HG02642 (cell line): ENCODE data around the gene CACNA1B.

Experiments used
- ATAC-seq: cut with Tn5 transposase; IDR thresholded peaks from one replicate; pipeline ENCODE4 v1.9.1; 2021; ENCODE audit warnings: mild to moderate bottlenecking; ENCODE audit not compliant: unreplicated experiment, poor library complexity

The CACNA1B gene

DNA sequence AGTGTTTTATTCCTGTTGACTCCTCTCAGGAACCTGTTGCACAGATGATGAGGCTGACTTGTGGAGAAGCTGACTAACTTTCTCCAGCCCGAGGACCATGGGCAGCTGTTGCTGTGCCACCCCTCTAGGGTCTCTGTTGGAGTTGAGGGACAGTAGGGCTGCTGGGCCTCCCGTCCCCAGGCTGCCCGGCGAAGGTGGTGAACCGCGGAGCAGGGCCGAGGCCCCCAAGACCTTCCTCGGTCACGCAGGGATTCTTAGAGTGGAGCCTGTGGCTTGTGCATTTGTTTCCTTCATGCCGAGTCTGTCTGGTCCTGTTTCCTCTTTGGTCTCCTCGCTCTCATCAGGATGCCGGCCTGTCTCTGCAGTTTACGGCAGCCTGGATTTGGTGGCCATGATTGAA is 40.2 kb downstream of the CACNA1B start:
- ATAC-seq, result no peak

DNA sequence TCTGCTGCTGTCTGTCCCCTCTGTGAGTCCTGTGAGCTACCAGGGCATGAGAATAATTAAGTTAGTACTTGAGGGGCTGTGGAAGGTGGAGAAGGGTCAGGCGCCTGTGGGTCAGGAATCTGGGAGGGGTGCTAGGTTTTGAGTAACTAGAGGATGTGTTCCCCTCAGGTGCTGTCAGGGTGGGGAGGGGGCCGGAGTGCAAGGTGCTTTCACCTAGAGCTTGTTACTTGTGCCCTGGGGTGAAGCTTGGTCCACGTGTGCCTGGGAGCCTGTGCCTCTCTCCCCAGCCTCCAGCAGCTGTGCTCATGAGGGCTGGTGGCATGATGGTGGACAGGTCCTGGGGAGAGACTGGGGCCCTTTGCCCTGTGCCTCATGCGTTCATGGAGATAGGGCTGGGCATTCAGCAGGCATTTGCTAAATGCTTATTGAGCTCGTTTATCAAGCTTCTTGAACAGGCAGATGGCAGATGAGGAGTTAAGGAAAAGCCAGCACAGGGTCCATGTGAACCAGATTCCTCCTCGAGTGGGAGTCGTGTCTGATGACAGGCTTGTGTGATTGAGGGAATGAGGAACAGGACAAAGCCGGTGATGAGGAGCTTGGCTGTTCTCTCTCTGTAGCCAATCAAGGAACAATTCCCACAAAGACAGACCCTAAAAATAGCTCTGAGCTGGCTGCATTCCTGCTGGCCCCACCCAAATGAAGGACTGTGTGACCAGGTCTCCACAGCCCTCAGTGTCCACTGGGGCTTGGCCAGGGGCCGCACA is 40.9 kb downstream of the CACNA1B start:
- ATAC-seq, result no peak

DNA sequence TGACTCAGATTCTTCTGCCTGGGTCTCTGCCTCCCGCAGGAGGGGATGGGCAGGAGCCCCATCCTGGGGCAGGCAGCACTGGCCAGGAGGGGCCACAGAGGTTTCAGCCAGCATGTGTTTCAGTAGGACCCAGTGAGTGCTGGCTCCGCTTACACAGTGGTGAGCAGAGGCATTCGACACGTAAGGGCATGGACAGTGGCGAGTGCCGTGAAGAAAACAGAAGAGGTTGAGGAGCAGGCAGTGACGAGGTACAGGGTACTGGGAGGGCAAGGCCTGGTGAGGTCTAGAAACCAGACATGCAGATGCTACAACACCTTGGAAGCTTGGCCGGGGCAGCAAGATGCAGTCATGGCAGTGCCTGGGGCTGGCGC is 41.5 kb downstream of the CACNA1B start:
- ATAC-seq, result no peak

DNA sequence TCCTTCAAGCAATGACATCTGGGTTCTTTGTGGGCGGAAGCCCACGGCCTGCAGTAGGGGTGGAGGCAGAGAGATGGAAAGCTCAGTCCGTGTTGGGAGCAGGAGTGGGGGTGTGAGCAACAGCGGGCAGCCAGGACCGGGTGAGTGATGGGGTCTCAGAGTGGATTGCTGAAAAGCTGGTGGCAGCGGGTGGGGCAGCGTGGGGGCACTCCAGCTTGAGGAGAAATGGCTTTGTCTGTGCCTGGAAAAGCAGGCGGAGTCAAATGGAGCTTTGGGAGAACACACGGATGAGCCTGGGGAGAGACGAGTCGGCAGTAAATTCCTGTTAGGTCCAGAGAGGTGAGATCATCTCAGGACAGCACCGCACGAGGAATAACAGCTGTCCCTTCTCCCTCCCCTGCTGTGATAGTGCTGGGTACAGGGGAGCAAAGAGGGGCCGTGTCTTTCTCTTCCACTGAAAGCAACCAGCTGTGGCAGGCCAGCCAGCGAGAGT is 42.1 kb downstream of the CACNA1B start:
- ATAC-seq, result no peak

DNA sequence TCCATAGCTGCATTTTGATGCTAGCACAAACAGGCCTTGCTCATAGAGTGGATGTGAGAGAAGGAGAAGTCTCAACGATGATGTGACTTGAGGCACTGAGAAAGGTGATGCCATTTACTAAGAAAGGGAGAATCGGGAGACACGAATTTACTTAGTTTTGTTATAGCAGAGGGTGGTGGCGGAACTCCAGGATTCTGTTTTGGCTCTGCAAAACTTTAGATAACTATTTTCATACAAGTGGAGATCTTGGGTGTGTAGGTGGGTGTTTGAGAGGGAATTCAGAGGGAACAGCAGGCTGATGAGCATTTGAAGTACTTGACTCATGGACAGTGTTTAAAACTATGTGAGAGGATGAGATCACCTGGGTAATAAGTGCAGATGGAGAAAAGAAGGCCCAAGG is 43.2 kb downstream of the CACNA1B start:
- ATAC-seq, result no peak

DNA sequence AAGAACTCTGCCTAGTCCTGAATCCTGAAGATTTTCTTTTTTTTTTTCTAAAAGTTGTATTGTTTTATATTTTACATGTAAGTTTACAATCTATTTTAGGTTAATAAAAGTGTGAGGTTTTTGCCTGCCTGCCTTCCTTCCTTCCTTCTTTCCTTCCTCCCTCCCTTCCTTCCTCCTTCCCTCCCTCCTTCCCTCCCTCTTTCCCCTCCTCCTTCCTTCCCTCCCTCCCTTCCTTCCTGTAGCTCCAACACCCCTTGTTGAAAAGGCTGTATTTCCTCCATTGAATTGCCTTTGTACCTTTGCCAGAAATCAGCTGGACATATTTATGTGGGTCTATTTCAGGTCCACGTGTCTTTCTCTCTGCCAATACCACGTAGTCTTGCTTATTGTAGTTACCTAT is 46.6 kb downstream of the CACNA1B start:
- no peak for ATAC-seq

DNA sequence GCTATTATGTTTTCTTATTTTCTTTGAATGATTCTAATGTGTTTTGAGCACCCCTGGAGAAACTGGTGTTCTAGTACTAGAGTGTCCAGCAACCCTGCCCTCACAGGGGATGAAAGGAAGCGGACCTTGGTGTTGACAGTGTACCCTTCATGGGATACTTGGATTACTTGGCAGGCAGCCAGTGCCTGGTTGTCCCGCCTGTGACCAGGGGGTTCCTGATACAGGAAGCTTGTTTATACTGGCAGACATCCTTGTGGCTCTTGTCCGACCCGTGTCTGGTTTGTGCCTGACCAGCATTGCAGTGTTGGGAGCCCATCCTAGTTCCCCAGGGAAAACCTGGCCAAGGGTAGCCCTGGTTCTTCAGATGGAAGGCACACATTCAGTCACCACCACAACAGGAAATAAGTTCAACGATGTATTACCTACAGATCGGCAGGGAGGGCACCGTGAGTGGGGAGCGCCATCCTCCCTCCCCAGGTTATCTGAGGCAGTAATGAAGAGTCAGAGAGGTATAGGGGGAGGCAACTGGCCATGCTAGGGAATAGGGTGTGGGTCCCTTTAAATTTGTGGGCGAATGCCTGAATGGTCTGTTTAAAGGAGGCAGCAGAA is 47.3 kb downstream of the CACNA1B start:
- ATAC-seq, result no peak

DNA sequence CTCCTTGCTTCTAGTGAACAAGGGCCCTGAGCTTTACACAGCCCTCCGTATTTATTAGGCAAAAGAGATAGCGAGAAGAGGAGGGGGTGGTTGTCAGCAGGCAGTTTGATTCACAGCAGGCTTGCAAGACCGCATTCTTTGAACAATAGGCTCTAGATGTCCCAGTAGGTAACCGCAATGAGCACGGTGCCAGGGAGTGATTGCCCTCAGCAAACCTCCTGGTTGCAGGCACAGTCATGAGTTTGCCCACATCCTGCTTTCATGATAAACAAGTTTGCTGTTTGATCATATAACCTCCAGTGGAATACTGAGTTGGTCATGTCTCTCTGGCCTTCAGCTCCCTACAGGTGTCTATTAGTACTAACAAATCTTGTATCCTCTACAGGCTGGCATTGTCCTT is 66.1 kb downstream of the CACNA1B start:
- ATAC-seq, result no peak

DNA sequence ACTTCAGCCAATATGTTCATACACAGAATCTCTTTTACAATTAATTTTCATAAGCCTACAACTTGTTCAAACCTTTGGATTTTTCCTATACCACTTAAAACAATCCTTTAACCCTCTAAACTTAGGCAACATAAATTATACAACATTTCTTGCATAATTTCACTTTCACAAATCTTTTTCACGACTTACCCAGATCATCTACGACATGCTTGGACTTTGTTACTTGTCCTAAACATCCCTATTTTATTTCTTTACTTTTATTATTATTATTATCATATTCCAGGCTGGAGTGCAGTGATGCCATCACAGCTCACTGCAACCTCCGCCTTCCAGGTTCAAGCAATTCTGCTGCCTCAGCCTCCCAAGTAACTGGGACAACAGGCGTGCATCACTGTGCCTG is 68.0 kb downstream of the CACNA1B start:
- no peak for ATAC-seq

DNA sequence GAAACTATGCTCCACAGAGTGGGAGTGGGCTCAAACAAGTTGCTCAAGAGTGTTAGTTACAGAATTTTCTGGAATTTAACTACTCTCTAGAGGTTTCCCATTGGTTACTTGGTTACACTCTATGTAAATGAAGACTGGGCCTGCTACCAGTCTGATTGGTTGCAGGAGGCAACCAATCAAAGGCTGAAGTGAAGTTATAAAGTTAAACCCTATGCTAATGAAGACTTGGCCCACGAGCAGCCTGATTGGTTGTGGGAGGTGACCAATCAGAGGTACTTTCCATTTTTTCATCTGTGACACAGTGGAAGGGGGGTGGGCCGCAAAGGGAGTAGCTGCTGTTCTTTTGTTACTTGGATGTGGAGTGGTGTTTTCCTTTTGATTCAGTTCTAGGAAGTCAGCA is 69.4 kb downstream of the CACNA1B start:
- ATAC-seq, result no peak

DNA sequence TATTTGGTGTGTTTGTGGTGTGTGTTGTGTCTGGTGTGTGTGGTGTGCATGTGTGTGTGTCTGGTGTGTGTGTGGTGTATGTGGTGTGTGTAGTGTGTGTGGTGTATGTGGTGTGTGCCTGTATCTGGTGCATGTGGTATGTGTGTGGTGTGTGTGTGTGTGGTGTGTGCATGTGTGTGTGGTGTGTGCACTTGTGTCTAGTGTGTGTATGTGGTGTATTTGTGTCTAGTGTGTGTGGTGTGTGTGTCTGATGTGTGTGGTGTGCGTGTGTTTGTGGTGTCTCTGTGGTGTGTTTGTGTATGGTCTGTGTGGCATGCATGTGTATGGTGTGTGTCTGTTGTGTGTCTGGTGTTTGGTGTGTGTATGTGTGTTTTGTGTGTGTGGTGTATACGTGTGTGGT is 71.1 kb downstream of the CACNA1B start:
- ATAC-seq, result no peak

DNA sequence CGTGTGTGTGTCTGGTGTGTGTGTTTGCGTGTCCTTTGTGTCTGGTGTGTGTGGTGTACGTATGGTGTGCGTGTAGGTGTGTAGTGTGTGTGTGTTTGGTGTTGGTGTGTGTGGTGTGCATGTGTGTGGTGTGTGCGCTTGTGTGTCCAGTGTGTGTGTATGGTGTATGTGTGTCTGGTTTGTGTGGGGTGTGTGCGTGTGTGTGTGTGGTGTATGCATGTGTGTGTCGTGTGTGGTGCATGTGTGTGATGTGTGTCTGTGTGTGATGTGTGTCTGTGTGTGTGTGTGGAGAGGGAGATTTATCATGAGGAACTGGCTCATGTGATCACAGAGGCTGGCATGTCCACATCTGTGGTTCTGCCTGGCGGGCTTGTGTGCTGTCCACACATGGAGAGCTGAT is 71.7 kb downstream of the CACNA1B start:
- no peak for ATAC-seq

DNA sequence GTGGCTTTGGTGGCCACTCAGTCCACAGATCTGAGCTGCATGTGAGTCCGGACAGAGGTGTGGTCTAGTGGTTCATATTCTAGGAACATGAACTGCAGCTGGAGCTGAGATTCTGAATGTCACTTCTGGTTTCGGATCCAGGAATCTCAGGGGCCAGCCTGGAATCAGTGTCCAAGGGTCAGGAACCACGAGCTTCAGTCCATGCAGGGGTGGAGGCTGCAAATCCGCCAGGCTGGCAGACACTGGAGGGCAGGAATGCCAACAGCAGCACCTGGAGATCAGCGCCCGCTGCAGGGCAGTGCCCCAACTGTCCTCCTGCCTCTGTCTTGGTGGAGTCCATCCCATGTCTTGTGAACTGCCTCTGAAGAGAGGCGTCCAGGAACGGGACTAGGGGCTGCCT is 73.5 kb downstream of the CACNA1B start:
- ATAC-seq, result no peak

DNA sequence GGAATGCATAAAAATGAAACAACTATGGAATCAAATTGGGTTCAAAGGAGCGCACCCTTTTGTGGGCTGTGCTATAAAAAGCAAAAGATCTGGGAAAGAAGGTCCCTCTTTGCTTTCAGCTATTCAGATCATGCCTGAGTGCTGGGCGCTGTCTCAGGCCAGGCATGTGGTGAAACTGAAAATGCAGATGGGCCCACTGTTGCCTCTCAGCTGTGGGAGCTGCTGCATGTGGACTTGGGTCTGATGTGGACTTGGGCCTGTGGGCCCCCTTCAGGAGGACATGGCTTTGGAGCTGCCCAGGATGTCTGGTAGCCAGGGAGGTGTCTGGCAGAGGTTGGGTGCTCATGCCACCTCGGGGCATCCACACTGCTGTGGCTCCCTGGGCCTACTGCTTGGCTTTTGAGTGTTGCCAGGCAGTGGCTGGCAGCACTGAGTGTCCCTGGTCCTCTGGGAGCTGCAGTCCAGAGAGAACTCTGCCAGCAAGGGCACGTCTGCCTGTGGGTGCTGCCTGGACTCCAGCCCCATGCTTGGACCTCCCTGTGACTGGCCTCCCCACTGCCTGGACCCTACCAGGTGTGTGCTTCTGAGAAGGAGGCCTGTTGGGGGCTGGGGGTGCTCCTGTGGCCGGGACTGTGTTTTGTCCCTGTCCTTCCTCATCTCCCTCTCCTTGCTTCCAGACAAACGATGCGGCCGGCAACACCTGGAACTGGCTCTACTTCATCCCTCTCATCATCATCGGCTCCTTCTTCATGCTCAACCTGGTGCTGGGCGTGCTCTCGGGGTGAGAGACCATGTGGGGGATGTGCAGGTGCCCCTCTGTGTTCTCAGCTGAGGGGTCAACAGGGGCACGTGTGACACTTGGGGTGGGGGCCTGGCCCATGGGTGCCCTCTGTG is 74.3 kb downstream of the CACNA1B start:
- ATAC-seq, result no peak

DNA sequence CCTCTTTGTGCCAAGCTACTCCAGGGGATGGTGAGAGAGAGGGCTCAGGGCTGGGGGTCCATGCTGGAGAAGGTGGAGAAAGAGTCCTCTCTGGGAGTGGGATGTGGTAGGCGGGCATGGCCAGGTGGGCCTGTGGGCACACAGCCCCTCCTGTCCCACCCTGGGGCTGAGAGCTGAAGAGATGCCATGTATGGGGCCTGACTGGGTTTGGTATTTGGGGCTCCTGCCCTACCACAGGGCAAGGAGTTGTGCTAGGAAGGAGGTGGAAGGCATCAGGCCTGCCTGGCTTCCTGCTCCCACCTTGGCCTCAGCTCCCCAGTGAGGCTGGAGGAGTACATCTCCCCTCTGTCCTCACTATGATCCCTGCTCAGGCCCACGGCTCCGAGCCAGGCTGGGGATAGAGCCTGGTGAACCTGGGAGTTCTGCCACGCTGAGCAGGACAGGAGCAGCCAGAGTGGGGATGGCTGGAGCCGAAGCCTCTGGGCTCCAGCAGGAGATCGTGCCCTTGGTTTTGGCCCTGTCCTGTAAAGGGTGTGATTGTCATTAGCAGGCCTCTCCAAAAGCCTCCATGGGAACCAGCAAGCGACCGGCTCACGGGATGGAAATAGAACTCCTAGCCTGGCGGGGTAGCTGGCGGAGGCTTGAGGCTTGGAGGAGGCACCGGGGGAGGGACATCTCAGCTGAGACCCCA is 75.5 kb downstream of the CACNA1B start:
- ATAC-seq, result no peak

DNA sequence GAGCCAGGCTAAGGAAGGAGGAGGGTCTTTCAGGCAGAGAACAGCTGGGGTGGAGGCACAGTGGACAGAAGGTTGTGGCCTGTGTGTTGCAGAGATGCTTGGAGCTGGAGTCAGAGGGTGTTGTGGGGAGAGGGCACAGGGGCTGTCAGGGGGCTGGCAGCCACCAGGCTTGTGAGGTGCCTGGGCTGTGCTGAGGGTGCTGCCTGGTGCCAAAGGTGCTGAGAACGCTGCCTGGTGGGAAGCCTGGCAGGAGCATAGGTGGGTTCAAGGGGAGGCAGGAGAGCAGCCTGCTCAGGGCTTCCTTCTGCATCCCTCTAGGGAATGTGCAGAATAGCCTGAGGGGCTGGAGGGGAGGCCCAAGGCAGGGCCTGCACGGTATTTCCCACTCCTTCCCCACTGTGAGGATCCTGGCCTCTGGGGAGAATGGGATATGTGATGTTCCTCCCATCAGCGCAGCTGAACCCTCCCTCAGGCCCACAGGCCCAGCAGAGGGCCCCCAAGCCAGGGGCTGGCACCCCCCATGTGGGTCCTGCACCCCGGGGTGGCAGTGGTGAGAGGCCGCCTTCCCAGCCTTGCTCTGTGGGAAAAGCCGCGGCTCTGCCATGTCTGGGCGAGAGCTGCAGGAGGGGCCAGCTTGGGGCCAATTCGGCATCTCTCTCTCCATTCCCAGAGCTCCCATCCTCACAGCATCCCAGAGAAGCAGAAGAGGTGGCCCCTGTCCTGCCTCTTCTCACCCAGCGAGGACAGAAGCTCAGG is 76.3 kb downstream of the CACNA1B start:
- no peak for ATAC-seq

DNA sequence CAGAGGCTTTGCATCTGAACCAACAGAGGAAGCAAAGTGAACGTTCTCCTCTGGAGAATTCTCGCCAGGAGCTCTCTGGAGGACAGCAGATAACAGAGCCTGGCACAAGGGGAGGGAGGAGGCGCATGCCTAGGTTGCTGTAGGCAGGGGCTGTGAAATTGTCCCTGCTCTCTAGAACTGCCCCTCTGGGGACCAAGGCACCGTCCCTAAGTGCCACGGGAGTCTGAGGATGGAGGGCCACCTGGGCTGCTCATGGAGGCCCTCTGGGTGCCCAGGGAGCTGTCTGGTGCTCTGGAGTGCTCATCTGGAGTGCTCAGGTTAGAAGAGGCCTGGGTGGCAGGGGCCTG is 77.6 kb downstream of the CACNA1B start:
- no peak for ATAC-seq

DNA sequence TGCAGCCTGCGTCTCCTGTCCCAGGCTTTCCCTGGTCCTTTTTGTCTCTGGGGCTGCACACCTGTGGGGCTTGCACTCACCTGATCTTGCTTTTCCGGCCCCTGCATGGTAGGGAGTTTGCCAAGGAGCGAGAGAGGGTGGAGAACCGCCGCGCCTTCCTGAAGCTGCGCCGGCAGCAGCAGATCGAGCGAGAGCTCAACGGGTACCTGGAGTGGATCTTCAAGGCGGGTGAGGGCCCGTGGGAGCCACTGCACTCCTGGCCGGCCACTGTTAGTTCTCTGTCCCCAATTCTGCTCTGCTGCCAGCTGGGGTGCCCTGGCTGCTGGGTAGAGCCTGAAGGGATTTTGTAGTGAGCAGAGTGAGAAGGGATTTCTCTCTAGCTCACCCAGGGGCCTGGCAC is 78.0 kb downstream of the CACNA1B start:
- no peak for ATAC-seq

DNA sequence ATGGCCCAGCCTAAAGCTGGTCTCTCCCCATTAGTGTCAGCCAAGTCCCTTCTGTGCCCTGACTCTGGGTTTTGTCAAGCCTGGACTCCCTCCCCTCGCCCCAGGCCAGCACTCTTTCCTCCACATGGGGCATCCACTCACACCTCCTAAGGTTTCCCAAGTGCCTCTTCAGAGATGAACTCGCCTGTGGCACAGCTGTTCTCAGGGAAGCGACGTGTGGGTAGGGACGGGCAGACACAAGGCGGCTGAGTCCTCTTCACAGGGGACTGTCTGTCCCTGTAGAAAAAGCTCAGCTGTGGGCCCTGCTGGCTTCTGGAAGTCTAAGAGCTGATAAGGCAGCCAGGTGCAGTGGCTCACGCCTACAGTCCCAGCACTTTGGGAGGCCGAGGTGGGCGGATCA is 78.5 kb downstream of the CACNA1B start:
- ATAC-seq, result no peak
